Subcutaneous adipose tissue (tissue), 4 donors: ENCODE results near the gene CRACDL. TPM values are rescaled to one million over a fixed set of nuclear protein-coding genes. Genes with fewer than 3 reads are reported as not detected.

Experiments
- total RNA-seq, 4 donors: library from RNA; depleted of rRNA; stranded (reverse); fragments of >200 nt; gene quantifications; one replicate each; pipeline ENCODE4 v1.1.0, GENCODE V29; 2016
- TF ChIP-seq, protein P1 (sequence below): fragments of 450-650 bp; IDR thresholded peaks from one replicate; pipeline ENCODE4 v1.5.1; 2016; ENCODE audit warnings: low read depth, mild to moderate bottlenecking, control low read depth, antibody characterized with exemption, moderate library complexity

CRACDL gene
- total RNA-seq, 4 donors from 2014 or later: 1.4 to 8.3 (median 4.5) TPM

DNA sequence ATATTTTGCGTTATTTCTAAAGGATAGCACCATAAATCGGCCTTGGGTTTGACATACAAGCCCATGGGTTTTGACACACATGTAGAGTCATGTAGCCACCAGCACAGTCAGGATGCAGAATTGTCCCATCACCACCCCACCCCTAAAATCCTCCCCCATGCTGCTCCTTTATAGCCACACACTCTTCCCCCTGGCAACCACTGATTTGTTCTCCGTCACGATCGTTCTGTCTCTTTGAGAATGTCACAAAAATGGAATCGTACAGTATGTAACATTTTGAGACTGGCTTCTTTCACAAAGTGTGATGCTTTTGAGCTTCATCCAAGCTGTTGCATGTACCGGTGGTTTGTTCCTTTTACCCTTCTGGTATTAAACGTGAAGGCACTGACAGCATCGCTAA lies 39.1 kb downstream of the CRACDL start:
- TF ChIP-seq, protein P1, sequence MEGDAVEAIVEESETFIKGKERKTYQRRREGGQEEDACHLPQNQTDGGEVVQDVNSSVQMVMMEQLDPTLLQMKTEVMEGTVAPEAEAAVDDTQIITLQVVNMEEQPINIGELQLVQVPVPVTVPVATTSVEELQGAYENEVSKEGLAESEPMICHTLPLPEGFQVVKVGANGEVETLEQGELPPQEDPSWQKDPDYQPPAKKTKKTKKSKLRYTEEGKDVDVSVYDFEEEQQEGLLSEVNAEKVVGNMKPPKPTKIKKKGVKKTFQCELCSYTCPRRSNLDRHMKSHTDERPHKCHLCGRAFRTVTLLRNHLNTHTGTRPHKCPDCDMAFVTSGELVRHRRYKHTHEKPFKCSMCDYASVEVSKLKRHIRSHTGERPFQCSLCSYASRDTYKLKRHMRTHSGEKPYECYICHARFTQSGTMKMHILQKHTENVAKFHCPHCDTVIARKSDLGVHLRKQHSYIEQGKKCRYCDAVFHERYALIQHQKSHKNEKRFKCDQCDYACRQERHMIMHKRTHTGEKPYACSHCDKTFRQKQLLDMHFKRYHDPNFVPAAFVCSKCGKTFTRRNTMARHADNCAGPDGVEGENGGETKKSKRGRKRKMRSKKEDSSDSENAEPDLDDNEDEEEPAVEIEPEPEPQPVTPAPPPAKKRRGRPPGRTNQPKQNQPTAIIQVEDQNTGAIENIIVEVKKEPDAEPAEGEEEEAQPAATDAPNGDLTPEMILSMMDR: no peak

DNA sequence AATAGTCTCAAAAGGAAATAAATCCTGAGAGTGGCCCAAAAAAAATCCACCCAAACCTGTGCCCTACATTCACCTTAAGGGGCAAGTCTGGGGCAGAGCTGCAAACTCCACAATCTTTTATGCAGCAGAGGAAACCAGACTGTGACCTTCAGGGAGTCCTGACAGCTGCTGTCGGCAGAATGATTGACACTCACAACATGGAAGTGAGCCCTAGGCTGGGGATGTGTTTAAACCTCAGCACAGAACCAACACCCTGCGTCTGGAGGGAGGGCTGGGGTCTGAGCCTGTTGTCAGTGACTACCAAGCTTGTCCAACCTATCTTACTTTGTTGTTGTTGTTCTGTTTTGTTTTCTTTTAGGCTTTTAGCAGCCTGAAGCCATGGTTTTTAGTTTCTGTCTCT lies 39.6 kb downstream of the CRACDL start:
- TF ChIP-seq, protein P1: no peak

DNA sequence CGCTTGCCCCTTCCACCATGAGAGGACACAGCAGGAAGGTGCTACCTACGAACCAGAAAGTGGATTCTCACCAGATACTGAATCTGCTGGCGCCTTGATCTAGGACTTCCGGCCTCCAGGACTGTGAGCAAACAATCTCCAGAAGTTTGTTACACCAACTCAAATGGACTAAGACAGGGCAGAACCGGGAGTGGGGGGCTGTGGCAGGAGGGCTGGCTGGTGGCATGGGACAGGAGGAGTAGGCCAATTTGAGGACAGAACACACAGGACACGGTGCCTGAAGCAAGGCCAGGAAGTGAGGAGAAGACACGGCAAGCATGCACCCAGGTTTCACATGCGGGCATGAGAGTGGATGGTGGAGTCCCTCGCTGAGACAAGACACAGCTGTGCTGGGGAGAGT lies 40.1 kb downstream of the CRACDL start:
- TF ChIP-seq, protein P1: no peak

DNA sequence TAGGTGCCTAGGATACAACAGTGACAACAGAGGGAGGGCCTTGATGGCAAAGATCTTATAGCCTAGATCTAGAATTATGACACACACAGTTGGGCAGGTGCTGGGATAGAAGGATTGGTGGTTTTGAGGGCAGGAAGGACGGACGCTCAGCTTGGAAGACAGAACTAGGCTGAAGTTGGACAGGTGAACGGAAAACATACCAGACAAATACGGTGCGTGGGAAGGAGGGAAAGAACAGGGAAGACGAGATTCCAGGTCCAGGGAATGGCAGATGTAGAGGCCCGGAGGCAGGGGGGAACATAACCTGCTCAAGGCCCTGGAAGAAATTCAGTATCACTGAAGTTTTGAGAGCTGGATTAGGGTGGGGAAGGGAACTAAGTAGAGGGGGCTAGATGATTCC lies 40.8 kb downstream of the CRACDL start:
- TF ChIP-seq, protein P1: no peak

DNA sequence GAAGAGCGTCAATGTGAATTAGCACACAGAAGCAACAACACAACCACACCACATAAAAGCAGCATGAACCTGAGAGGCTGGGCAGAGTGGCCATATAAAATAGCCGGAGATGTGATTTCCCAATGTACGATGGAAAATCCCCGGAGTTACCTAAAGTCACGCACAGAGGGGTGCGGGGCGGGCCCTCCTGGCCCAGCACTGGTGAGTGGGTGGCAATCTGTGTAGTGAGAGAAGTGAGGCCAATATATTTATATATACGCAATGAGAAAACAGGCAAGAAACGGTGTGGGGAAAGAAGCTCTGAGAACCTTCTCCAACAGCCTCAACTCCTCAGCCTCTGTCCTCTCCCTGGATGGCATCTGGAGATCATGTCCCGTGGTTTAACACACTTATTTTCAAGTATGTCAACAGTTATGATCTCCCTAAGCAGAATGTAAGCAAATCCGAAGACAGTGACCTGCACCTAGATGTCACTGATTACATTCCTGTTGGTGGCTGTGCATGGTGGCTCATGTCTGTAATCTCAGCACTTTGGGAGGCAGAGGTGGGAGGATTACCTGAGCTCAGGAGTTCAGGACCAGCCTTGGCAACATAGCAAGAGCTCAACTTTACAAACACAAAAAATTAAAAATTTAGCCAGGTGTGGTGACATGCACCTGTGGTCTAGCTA lies 41.6 kb downstream of the CRACDL start:
- TF ChIP-seq, protein P1: no peak

DNA sequence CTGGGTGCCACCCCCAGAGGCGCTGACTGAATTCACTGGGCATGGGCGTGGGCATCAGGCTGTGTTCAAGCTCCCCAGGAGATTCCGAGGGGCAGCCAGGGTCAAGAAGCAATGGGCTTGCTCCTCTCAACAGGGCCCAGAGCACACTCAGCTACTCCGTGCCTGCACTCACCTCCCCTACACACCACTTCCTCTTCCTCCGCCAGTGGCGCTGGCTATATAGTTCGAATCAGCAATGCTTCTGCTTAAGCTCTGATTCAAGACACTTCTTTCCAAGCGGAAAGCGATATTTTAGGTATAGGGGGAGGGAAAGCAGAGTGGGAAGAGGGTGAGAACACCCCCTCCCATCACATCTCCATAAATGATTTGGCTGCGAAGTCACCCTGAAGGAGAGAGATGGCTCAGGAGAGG lies 42.1 kb downstream of the CRACDL start:
- TF ChIP-seq, protein P1: no peak

DNA sequence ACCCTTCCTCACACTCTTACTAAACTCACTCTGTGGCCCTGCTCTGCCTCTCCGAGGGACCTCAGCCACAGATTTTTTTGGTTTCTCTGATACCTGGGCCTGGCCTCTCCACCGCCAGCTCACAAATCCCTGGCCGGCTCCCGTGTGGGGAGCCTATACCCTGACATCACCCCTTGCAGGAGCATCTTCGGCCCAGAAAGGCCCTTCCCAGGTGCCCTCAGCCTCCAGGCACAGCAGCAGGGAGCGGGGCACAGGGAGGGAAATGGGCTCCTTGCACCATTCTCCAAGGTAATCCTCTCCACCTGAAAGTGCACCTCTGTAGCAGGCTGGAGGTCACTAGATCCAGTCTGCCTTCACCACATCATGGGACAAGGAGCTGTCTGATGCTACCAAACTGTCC lies 43.2 kb downstream of the CRACDL start:
- TF ChIP-seq, protein P1: no peak
